HG03060 (cell line): ENCODE measurements around the gene MRPL51.
"Not testable (repeated sequence)": the region's sequence is repeated elsewhere in the genome, so short reads cannot be mapped to it uniquely, and the experiment has no call there.

Experiments used
- ATAC-seq: cut with Tn5 transposase; IDR thresholded peaks from one replicate; pipeline ENCODE4 v1.9.1; 2021; ENCODE audit warnings: low read depth, moderate number of reproducible peaks; ENCODE audit not compliant: unreplicated experiment

The MRPL51 gene

DNA sequence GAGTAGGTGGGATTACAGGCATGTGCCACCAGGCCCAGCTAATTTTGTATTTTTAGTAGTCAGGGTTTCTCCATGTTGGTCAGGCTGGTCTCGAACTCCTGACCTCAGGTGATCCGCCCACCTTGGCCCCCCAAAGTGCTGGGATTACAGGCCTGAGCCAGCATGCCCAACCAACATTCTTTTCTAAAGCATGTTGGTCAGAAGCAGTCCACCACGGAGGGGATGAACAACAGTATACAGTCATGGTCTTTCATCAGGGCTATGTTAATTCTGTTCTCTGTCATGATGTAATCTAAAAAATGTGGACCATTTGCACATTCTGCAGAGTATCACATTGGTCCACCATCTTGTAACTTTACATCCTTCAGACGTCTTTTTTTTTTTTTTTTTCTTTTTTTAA, 3.6 kb downstream of the MRPL51 start:
- ATAC-seq, result no peak

DNA sequence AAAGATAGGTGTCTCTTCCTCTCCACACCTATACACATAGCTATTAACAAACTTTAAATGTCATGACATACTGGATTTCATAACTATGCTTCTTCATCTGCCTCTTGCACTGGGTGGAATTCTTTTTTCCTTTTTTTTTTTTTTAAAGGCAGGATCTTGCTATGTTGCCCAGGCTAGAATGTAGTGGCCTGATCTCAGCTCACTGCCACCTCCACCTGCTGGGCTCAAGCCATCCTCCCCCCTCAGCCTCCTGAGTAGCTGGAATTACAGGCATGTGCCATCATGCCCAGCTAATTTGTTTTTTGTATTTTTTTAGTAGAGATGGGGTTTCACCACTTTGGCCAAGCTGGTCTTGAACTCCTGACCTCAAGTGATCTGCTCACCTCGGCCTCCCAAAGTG, 4.8 kb downstream of the MRPL51 start:
- no peak for ATAC-seq

- no peak for ATAC-seq
Measured at GRCh38 chr12:6478416-6478815, 14.6 kb downstream of the MRPL51 start.

GRCh38 chr12:6477601-6478377, 15.3 kb downstream of the MRPL51 start:
- not testable (repeated sequence) for ATAC-seq

- ATAC-seq, result no peak
Measured at GRCh38 chr12:6476489-6476888, 16.6 kb downstream of the MRPL51 start.

- not testable (repeated sequence) for ATAC-seq
Measured at GRCh38 chr12:6475233-6475975, 17.7 kb downstream of the MRPL51 start.

GRCh38 chr12:6472491-6472890, 20.6 kb downstream of the MRPL51 start:
- no peak for ATAC-seq

GRCh38 chr12:6471989-6472360, 21.1 kb downstream of the MRPL51 start:
- no peak for ATAC-seq

DNA sequence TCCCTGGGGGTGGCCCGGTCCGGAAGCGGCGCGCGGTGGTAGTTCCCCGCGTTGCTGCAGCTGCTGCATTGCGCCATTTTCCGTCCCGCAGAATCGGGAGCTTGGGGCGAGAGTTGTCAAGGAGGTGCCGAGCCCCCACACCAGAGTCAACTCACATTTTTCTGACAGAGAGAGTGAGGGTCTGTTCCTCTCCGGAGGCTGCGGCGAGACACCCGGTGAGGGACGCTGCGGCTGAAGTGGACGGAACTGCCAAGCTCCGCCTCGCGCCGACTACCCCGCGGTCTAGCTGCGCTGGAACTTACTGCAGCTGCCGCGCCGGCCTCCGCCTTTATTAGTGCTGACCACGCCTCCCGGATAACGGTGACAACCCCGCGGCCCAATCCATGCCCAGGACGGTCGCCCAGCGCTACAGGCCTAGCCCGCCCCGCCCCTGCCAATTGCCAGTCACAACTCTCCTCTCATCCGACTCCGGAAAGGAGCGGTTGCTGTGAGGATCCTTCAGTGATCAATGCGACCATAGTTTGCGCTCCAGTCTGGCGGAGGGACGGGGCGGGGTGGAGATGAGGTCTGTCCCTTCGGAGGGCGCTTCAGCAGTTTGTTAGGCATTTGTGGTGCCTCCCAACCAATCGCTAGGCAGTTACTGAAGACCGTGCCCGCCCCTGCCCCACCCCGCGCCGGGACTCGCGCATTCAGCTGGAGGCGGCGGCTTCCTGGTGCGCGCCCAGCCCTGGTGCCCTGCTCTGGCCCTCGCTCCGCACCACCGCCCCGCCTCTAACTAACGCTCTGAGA, 22.5 kb downstream of the MRPL51 start, which contains the start of gene VAMP1:
VAMP1 (minus strand) TSS at position 303 of the 789 bp plus-strand sequence; CDS start at position 157, 146 bp downstream.
- peak; percentile 63 for ATAC-seq

- no peak for ATAC-seq
Measured at GRCh38 chr12:6469609-6470374, 23.3 kb downstream of the MRPL51 start.

- no peak for ATAC-seq
Measured at GRCh38 chr12:6469092-6469491, 24.0 kb downstream of the MRPL51 start.

DNA sequence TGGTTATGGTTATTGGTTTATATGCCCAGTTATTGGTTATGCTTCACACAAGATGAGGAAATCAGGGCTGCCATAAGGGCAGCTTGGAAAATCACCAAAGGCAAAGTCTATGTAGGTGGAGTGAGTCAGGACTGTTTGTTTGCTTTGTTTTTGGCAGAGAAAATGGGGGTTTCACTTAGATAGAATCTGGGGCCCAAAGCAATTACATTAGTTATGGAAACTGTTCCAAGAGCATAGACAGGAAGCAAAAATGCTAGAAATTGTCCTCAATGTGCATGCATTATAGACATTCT, 24.8 kb downstream of the MRPL51 start:
- no peak for ATAC-seq

DNA sequence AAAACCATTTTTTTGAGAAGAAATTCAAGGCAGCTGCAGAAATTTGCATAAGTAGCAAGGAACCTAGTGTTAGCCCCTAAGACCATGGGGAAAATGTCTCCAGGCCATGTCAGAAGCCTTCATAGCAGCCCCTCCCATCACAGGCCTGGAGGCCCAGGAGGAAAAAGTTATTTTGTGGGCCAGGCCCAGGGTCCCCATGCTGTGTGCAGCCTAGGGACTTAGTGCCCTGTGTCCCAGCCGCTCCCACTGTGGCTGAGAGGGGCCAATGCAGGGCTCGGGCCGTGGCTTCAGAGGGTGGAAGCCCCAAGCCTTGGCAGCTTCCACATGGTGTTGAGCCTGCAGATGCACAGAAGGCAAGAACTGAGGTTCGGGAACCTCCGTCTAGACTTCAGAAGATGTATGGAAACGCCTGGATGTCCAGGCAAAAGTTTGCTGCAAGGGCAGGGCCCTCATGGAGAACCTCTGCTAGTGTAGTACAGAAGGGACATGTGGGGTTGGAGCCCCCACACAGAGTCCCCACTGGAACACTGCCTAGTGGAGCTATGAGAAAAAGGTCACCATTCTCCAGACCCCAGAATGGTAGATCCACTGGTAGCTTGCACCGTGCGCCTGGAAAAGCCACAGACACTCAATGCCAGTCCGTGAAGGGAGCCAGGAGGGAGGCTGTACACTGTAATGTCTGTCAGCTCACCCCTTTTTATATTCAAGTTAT, 25.3 kb downstream of the MRPL51 start:
- ATAC-seq, result not testable (repeated sequence)

DNA sequence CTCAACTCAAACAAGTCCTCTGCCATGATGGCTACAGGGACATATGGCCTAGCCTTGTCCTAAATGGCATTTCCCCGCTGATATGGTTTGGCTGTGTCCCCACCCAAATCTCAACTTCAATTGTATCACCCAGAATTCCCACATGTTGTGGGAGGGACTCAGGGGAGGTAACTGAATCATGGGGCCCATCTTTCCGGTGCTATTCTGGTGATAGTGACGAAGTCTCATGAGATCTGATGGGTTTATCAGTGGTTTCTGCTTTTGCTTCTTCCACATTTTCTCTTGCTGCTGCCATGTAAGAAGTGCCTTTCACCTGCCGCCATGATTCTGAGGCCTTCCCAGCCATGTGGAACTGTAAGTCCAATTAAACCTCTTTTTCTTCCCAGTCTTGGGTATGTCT, 26.3 kb downstream of the MRPL51 start:
- ATAC-seq, result not testable (repeated sequence)

DNA sequence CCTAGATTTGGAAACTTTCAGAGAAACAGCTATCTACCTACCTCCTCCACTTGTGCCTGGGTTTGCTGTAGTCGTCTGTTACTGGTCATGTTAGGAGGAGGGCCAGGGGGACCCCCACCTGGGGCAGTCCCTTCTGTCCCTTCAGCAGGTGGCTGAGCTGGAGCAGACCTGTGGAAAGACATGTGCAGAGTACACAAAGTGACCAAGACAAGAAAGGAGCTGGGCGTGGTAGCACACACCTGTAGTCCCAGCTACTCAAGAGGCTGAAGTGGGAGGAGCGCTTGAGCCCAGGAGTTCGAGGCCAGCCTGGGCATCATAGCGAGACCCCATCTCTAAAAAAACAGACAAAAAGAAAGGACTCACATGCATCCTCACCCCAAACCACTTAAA, 26.9 kb downstream of the MRPL51 start:
- ATAC-seq, result no peak

- no peak for ATAC-seq
Measured at GRCh38 chr12:6465467-6466183, 27.4 kb downstream of the MRPL51 start.

DNA sequence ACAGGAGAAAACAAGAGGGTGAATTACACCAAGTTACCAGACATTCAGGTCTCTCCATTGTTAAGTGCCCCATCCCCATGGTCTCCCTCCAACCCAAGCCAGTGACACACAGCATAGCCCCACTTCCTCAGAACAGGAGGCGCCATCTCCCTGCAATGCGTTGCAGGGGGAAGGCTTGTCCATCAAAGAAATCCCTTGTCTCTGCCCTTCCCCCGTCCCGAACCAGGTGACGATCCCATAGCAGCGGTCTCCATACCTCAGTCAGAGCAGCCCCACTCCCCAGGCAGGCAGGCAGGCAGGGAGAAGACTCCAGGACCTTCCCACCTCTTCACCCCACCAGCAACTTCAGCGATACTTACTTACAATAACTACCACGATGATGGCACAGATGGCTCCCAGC, 28.5 kb downstream of the MRPL51 start:
- no peak for ATAC-seq

- ATAC-seq, result no peak
Measured at GRCh38 chr12:6463858-6464257, 29.2 kb downstream of the MRPL51 start.

GRCh38 chr12:6463216-6463615, 29.8 kb downstream of the MRPL51 start:
- ATAC-seq, result no peak
